Cardiac fibroblast (primary cell): ENCODE data around the gene BSND.
A peak's percentile ranks its signal among the peaks of the same experiment; 100 is the strongest.

Experiments used
- DNase-seq, 2 donors: peaks; one replicate each; pipeline versions ENCODE4 v3.0.0 to v3.0.0-alpha.2; 2010; ENCODE audit warnings: low read depth in 2 of 2
- H3K4me3 ChIP-seq, 2 donors: replicated peaks in 1 of 2; 1 replicate in 1 of 2; 2 replicates in 1 of 2; pipeline ENCODE4 v1.5.1; 2011; ENCODE audit warnings: low read depth in 2 of 2, low read length in 2 of 2, mild to moderate bottlenecking in 2 of 2, moderate library complexity in 1 of 2
- CTCF ChIP-seq: IDR thresholded peaks from one replicate; pipeline ENCODE4 v1.5.1; 2011; ENCODE audit warnings: low read depth, mild to moderate bottlenecking, low read length, inconsistent platforms

The BSND gene

GRCh38 chr1:55002686-55003085 is 4.0 kb downstream of the BSND start:
- no peak for TF ChIP-seq CTCF
- DNase-seq, result no peak
- H3K4me3 ChIP-seq, result no peak overlapping the region

- TF ChIP-seq CTCF, result no peak
- H3K4me3 ChIP-seq, result no peak overlapping the region
- peak in 1 of 2 donors; percentile 15 for DNase-seq
Measured at GRCh38 chr1:55005351-55006140, 6.8 kb downstream of the BSND start.

GRCh38 chr1:55006931-55007330 is 8.2 kb downstream of the BSND start:
- no peak for TF ChIP-seq CTCF
- no peak for DNase-seq
- no peak overlapping the region for H3K4me3 ChIP-seq

- no peak for TF ChIP-seq CTCF
- no peak overlapping the region for H3K4me3 ChIP-seq
- DNase-seq, result peak; percentile 42 to 82
Measured at GRCh38 chr1:55007625-55008024, 8.9 kb downstream of the BSND start.

GRCh38 chr1:55010194-55010886 is 11.6 kb downstream of the BSND start:
- no peak overlapping the region for H3K4me3 ChIP-seq
- no peak for DNase-seq
- TF ChIP-seq CTCF, result no peak

- no peak overlapping the region for H3K4me3 ChIP-seq
- no peak for TF ChIP-seq CTCF
Measured at GRCh38 chr1:55010887-55011217, 12.1 kb downstream of the BSND start.

More at GRCh38 chr1:55010887-55011217, 12.1 kb downstream of the BSND start:
- DNase-seq, result no peak
